Neural cell (in vitro differentiated cells): ENCODE results near the gene RFNG. TPM values are rescaled to one million over a fixed set of nuclear protein-coding genes. Genes with fewer than 3 reads are reported as not detected.

Experiments
- H2AFZ ChIP-seq: fragments of 200-600, 300-800 bp; sonication (generic), shearing (Covaris generic); 2 replicates; pipeline ENCODE4 v1.6.0; 2014; ENCODE audit warnings: low read depth, mild to moderate bottlenecking, antibody characterized with exemption, low read length, moderate library complexity
- H3F3A ChIP-seq: fragments of 200-600 bp; shearing (Covaris generic); 2 replicates; pipeline ENCODE4 v1.6.1; 2016; ENCODE audit warnings: mild to moderate bottlenecking, moderate library complexity, mixed read lengths, antibody characterized with exemption, low read length; ENCODE audit not compliant: insufficient read depth, poor library complexity, severe bottlenecking
- H3K27ac ChIP-seq: fragments of 200-600, 300-800 bp; sonication (generic), shearing (Covaris generic); 2 replicates; pipeline ENCODE4 v1.5.1; 2014; ENCODE audit warnings: mild to moderate bottlenecking, low read length, moderate library complexity
- H3K27me3 ChIP-seq: fragments of 300-800, 200-600 bp; sonication (generic), shearing (Covaris generic); 2 replicates; pipeline ENCODE4 v1.6.0; 2014; ENCODE audit warnings: mild to moderate bottlenecking, low read depth, low read length, moderate library complexity; ENCODE audit not compliant: insufficient read depth
- H3K36me3 ChIP-seq: fragments of 300-800, 200-600 bp; sonication (generic), shearing (Covaris generic); 2 replicates; pipeline ENCODE4 v1.5.1; 2014; ENCODE audit warnings: mild to moderate bottlenecking, antibody characterized with exemption, low read length, moderate library complexity; ENCODE audit not compliant: insufficient read depth
- H3K4me2 ChIP-seq: fragments of 300-800, 200-600 bp; sonication (generic), shearing (Covaris generic); 2 replicates; pipeline ENCODE4 v1.6.0; 2014; ENCODE audit warnings: mild to moderate bottlenecking, low read length
- H3K4me3 ChIP-seq: fragments of 300-800, 200-600 bp; sonication (generic), shearing (Covaris generic); 2 replicates; pipeline ENCODE4 v1.5.1; 2014; ENCODE audit warnings: mild to moderate bottlenecking, low read length, moderate library complexity
- H3K79me2 ChIP-seq: fragments of 200-600 bp; shearing (Covaris generic); replicated peaks from 2 replicates; pipeline ENCODE4 v1.6.0; 2014; ENCODE audit warnings: mild to moderate bottlenecking, low read length, moderate library complexity; ENCODE audit not compliant: insufficient read depth
- H3K9ac ChIP-seq: fragments of 300-800, 200-600 bp; sonication (generic), shearing (Covaris generic); 2 replicates; pipeline ENCODE4 v1.6.1; 2016; ENCODE audit warnings: mild to moderate bottlenecking, low read length, mixed read lengths
- H3K9me2 ChIP-seq: fragments of 200-600 bp; shearing (Covaris generic); 2 replicates; pipeline ENCODE4 v1.6.1; 2016; ENCODE audit warnings: mild to moderate bottlenecking, low read length, mixed read lengths; ENCODE audit not compliant: insufficient read depth
- H3K9me3 ChIP-seq: fragments of 200-600, 300-800 bp; sonication (generic), shearing (Covaris generic); 2 replicates; pipeline ENCODE4 v1.6.1; 2016; ENCODE audit warnings: mild to moderate bottlenecking, mixed run types, low read length, moderate library complexity, mixed read lengths
- H4K20me1 ChIP-seq: fragments of 200-600 bp; shearing (Covaris generic); 2 replicates; pipeline ENCODE4 v1.6.1; 2016; ENCODE audit warnings: mild to moderate bottlenecking, mixed run types; ENCODE audit not compliant: insufficient read depth
- EP300 ChIP-seq: fragments of 450-650 bp; conservative IDR thresholded peaks from 2 replicates; pipeline ENCODE4 v1.6.1; 2014; ENCODE audit warnings: antibody characterized with exemption, mild to moderate bottlenecking, moderate library complexity; ENCODE audit not compliant: poor library complexity, severe bottlenecking
- EZH2 ChIP-seq: fragments of 200-600, 300-800 bp; shearing (Covaris generic), sonication (generic); IDR thresholded peaks from 2 replicates; pipeline ENCODE4 v1.6.1; 2014; ENCODE audit warnings: antibody characterized with exemption, low read length, borderline replicate concordance, mild to moderate bottlenecking; ENCODE audit not compliant: insufficient read depth, poor library complexity, severe bottlenecking
- MXI1 ChIP-seq: fragments of 450-650 bp; conservative IDR thresholded peaks from 2 replicates; pipeline ENCODE4 v1.6.1; 2014; ENCODE audit warnings: antibody characterized with exemption, mild to moderate bottlenecking; ENCODE audit not compliant: poor library complexity, severe bottlenecking
- POLR2AphosphoS5 ChIP-seq: IDR thresholded peaks from 2 replicates; pipeline ENCODE4 v1.6.1; 2012
- RAD21 ChIP-seq: fragments of 450-650 bp; conservative IDR thresholded peaks from 2 replicates; pipeline ENCODE4 v1.6.1; 2014; ENCODE audit warnings: antibody characterized with exemption, mild to moderate bottlenecking, moderate library complexity
- SMC3 ChIP-seq: fragments of 450-650 bp; conservative IDR thresholded peaks from 2 replicates; pipeline ENCODE4 v1.6.1; 2014; ENCODE audit warnings: antibody characterized with exemption, mild to moderate bottlenecking, moderate library complexity; ENCODE audit not compliant: poor library complexity
- TAF1 ChIP-seq: IDR thresholded peaks from 2 replicates; pipeline ENCODE4 v1.6.1; 2012; ENCODE audit warnings: low read depth
- polyA plus RNA-seq: library from polyadenylated mRNA; depleted of rRNA; stranded (reverse); fragments of >200 nt; gene quantifications from 2 replicates; pipeline ENCODE4 v1.2.3, GENCODE V29; 2014
- TF ChIP-seq, protein P1 (sequence below): fragments of 450-650 bp; IDR thresholded peaks from 2 replicates; pipeline ENCODE4 v1.5.1; 2014; ENCODE audit warnings: antibody characterized with exemption, mild to moderate bottlenecking, moderate library complexity; ENCODE audit not compliant: poor library complexity, severe bottlenecking
- TF ChIP-seq, protein P2 (sequence below): IDR thresholded peaks from 2 replicates; pipeline ENCODE4 v1.6.1; 2012; ENCODE audit warnings: borderline replicate concordance

Gene RFNG
- polyA plus RNA-seq, 1 donor from 2014 or later: 176 TPM

DNA sequence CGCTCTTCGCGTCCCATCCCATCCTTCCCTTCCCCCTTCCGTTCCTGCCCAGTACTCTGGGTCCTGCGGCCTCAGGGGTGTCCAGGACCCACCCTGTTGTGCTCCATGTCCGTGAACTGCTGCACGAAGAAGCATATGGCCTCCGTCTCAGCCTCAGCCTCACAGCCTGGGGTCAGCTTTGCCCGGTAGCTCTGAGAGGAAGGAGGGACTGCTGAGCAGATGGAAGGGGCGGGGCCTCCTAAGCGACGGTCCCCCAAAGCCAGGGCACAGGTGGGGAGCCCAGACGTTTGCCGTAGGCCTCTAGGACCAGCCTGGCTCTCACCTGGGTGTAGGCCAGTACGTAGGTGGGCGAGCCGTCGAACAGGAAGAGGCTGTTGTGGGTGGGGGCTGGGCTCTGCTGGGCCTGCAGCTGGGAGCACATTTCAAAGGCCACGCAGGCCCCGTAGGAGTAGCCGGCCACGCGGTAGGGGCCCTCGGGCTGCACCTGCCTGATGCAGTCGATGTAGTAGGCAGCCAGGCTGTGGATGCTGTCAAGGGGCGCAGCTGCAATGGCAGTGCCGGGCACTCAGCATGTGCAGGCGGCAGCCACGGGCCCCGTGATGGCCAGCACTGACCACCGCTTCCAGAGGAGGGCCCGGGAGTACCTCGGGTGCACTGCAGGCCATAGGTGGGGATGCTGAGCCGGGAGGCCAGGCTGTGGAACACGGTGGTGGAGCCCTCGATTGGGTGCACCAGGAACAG, 28.6 kb upstream of the RFNG start:
- no peaks in the 10 kb centered on the region for H3F3A ChIP-seq
- H3K79me2 ChIP-seq: no peaks in the 10 kb centered on the region
- no peaks in the 10 kb centered on the region for H4K20me1 ChIP-seq
- no peak overlapping the region for H3K9ac ChIP-seq
- H3K9me3 ChIP-seq: no peaks in the 10 kb centered on the region
- H3K27ac ChIP-seq: no peak overlapping the region
- no peaks in the 10 kb centered on the region for H3K9me2 ChIP-seq
- no peaks in the 10 kb centered on the region for H3K36me3 ChIP-seq
- no peak overlapping the region for H3K4me2 ChIP-seq
- no peak overlapping the region for H2AFZ ChIP-seq
- no peaks in the 10 kb centered on the region for H3K27me3 ChIP-seq
- TF ChIP-seq, protein P1, sequence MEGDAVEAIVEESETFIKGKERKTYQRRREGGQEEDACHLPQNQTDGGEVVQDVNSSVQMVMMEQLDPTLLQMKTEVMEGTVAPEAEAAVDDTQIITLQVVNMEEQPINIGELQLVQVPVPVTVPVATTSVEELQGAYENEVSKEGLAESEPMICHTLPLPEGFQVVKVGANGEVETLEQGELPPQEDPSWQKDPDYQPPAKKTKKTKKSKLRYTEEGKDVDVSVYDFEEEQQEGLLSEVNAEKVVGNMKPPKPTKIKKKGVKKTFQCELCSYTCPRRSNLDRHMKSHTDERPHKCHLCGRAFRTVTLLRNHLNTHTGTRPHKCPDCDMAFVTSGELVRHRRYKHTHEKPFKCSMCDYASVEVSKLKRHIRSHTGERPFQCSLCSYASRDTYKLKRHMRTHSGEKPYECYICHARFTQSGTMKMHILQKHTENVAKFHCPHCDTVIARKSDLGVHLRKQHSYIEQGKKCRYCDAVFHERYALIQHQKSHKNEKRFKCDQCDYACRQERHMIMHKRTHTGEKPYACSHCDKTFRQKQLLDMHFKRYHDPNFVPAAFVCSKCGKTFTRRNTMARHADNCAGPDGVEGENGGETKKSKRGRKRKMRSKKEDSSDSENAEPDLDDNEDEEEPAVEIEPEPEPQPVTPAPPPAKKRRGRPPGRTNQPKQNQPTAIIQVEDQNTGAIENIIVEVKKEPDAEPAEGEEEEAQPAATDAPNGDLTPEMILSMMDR: no peak
- TF ChIP-seq, protein P2, sequence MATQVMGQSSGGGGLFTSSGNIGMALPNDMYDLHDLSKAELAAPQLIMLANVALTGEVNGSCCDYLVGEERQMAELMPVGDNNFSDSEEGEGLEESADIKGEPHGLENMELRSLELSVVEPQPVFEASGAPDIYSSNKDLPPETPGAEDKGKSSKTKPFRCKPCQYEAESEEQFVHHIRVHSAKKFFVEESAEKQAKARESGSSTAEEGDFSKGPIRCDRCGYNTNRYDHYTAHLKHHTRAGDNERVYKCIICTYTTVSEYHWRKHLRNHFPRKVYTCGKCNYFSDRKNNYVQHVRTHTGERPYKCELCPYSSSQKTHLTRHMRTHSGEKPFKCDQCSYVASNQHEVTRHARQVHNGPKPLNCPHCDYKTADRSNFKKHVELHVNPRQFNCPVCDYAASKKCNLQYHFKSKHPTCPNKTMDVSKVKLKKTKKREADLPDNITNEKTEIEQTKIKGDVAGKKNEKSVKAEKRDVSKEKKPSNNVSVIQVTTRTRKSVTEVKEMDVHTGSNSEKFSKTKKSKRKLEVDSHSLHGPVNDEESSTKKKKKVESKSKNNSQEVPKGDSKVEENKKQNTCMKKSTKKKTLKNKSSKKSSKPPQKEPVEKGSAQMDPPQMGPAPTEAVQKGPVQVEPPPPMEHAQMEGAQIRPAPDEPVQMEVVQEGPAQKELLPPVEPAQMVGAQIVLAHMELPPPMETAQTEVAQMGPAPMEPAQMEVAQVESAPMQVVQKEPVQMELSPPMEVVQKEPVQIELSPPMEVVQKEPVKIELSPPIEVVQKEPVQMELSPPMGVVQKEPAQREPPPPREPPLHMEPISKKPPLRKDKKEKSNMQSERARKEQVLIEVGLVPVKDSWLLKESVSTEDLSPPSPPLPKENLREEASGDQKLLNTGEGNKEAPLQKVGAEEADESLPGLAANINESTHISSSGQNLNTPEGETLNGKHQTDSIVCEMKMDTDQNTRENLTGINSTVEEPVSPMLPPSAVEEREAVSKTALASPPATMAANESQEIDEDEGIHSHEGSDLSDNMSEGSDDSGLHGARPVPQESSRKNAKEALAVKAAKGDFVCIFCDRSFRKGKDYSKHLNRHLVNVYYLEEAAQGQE: no peak
- TF ChIP-seq MXI1 (no peak), EZH2 (no peak), EP300 (no peak), POLR2AphosphoS5 (no peak), RAD21 (no peak), SMC3 (no peak), TAF1 (no peak)
- no peak overlapping the region for H3K4me3 ChIP-seq

DNA sequence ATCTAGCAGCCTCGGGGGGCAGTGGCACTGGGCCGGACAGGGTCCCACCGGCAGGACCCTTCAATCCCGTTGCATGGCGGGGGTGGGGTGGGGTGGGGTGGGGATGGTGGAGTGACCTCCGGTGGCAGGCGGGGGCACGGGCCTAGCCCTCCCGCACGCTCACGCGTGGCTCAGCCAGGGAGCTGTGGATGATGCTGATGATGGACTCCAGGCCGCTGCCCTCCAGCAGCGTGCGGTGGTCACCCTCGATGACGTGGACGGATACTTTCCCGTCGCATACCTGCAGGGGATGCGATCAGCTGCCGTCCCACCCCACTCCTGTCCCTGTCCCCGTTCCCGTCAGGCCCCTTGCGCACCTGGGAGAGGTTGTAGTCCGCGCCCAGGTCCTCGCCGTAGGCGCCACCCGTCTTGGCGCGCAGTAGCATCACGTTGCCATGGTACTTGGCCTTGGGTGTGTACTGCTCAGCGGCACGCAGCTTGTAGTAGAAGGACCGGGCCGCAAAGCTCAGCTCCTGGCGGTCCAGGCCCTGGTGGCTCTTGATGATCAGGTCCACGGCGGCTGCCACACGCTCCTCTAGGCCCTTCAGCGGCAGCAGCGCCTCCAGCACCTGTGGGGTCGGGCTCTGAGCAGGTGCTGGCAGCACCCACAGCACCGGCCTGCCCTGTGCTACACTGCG, 27.5 kb upstream of the RFNG start:
- no peak overlapping the region for H3K4me3 ChIP-seq
- no peaks in the 10 kb centered on the region for H3K27me3 ChIP-seq
- no peaks in the 10 kb centered on the region for H3K9me3 ChIP-seq
- H3K27ac ChIP-seq: no peak overlapping the region
- H3K79me2 ChIP-seq: no peaks in the 10 kb centered on the region
- H4K20me1 ChIP-seq: no peaks in the 10 kb centered on the region
- no peak overlapping the region for H3K9ac ChIP-seq
- TF ChIP-seq, protein P2: no peak
- TF ChIP-seq MXI1 (no peak), EP300 (no peak), TAF1 (no peak), POLR2AphosphoS5 (no peak), EZH2 (no peak), RAD21 (no peak), SMC3 (no peak)
- TF ChIP-seq, protein P1: no peak
- no peaks in the 10 kb centered on the region for H3K9me2 ChIP-seq
- H3F3A ChIP-seq: no peaks in the 10 kb centered on the region
- no peaks in the 10 kb centered on the region for H3K36me3 ChIP-seq
- H2AFZ ChIP-seq: no peak overlapping the region
- no peak overlapping the region for H3K4me2 ChIP-seq
